H9 (cell line): ENCODE results near the gene KLHL15. TPM values are rescaled to one million over a fixed set of nuclear protein-coding genes. Genes with fewer than 3 reads are reported as not detected.

Experiments used
- DNase-seq: peaks from one replicate; pipeline ENCODE4 v3.0.0-alpha.2; 2017
- H2AFZ ChIP-seq: one replicate; pipeline ENCODE4 v1.6.1; 2013; ENCODE audit warnings: mild to moderate bottlenecking, low read length, control low read depth, moderate library complexity
- H2AK5ac ChIP-seq: 2 replicates; pipeline ENCODE4 v1.6.1; 2013; ENCODE audit warnings: low read length, control low read depth, mixed read lengths; ENCODE audit not compliant: insufficient read length
- H2BK120ac ChIP-seq: one replicate; pipeline ENCODE4 v1.6.1; 2013; ENCODE audit warnings: low read depth, mild to moderate bottlenecking, low read length, control low read depth, inconsistent platforms; ENCODE audit not compliant: poor library complexity, severe bottlenecking
- H2BK12ac ChIP-seq: 2 replicates; pipeline ENCODE4 v1.6.1; 2013; ENCODE audit warnings: low read length, control low read depth, mixed read lengths, low read depth; ENCODE audit not compliant: insufficient read length
- H2BK15ac ChIP-seq: 2 replicates; pipeline ENCODE4 v1.6.1; 2013; ENCODE audit warnings: low read depth, low read length, control low read depth
- H2BK20ac ChIP-seq: one replicate; pipeline ENCODE4 v1.6.1; 2013; ENCODE audit warnings: low read depth, mild to moderate bottlenecking, low read length, control low read depth, inconsistent platforms; ENCODE audit not compliant: poor library complexity, severe bottlenecking
- H2BK5ac ChIP-seq: 2 replicates; pipeline ENCODE4 v1.6.1; 2013; ENCODE audit warnings: low read length, control low read depth, mixed read lengths; ENCODE audit not compliant: insufficient read length
- H3K14ac ChIP-seq: 2 replicates; pipeline ENCODE4 v1.6.1; 2013; ENCODE audit warnings: low read length, control low read depth; ENCODE audit not compliant: insufficient read depth
- H3K18ac ChIP-seq: 2 replicates; pipeline ENCODE4 v1.6.1; 2013; ENCODE audit warnings: low read depth, mild to moderate bottlenecking, mixed read lengths, low read length, control low read depth; ENCODE audit not compliant: insufficient read length
- H3K23ac ChIP-seq: 2 replicates; pipeline ENCODE4 v1.6.1; 2013; ENCODE audit warnings: low read length, control low read depth, mixed read lengths, low read depth; ENCODE audit not compliant: insufficient read length
- H3K23me2 ChIP-seq: 2 replicates; pipeline ENCODE4 v1.6.1; 2013; ENCODE audit warnings: low read depth, mild to moderate bottlenecking, mixed read lengths, low read length, control low read depth; ENCODE audit not compliant: insufficient read length, poor library complexity, severe bottlenecking
- H3K27ac ChIP-seq: 2 replicates; pipeline ENCODE4 v1.5.1; 2013; ENCODE audit warnings: low read length, control low read depth, mixed read lengths, low read depth; ENCODE audit not compliant: insufficient read length
- H3K27me3 ChIP-seq: 2 replicates; pipeline ENCODE4 v1.6.1; 2013; ENCODE audit warnings: low read length, control low read depth, inconsistent platforms; ENCODE audit not compliant: insufficient read depth
- H3K4ac ChIP-seq: 2 replicates; pipeline ENCODE4 v1.6.1; 2013; ENCODE audit warnings: low read depth, mild to moderate bottlenecking, control low read depth, inconsistent platforms, low read length, moderate library complexity
- H3K4me1 ChIP-seq: 2 replicates; pipeline ENCODE4 v1.6.1; 2013; ENCODE audit warnings: low read length, control low read depth, inconsistent platforms; ENCODE audit not compliant: insufficient read depth
- H3K4me2 ChIP-seq: 2 replicates; pipeline ENCODE4 v1.6.1; 2013; ENCODE audit warnings: low read length, control low read depth, mixed read lengths; ENCODE audit not compliant: insufficient read length, insufficient read depth
- H3K56ac ChIP-seq: 2 replicates; pipeline ENCODE4 v1.6.1; 2013; ENCODE audit warnings: low read depth, mild to moderate bottlenecking, mixed read lengths, low read length, control low read depth; ENCODE audit not compliant: insufficient read length
- H3K79me1 ChIP-seq: 2 replicates; pipeline ENCODE4 v1.6.1; 2013; ENCODE audit warnings: low read depth, mild to moderate bottlenecking, moderate library complexity, low read length, control low read depth, inconsistent platforms; ENCODE audit not compliant: insufficient read depth, poor library complexity, severe bottlenecking
- H3K79me2 ChIP-seq: 2 replicates; pipeline ENCODE4 v1.6.1; 2013; ENCODE audit warnings: low read length, control low read depth, inconsistent platforms; ENCODE audit not compliant: insufficient read depth
- H3K9ac ChIP-seq: 2 replicates; pipeline ENCODE4 v1.6.1; 2013; ENCODE audit warnings: low read length, control low read depth, mixed read lengths; ENCODE audit not compliant: insufficient read length; ENCODE audit errors: extremely low read depth
- H3K9me3 ChIP-seq: one replicate; pipeline ENCODE4 v1.6.1; 2013; ENCODE audit warnings: low read depth, low read length, inconsistent platforms; ENCODE audit not compliant: control insufficient read depth
- H3T11ph ChIP-seq: one replicate; pipeline ENCODE4 v1.6.1; 2013; ENCODE audit warnings: mild to moderate bottlenecking, low read length, control low read depth, inconsistent platforms
- H4K20me1 ChIP-seq: one replicate; pipeline ENCODE4 v1.6.1; 2013; ENCODE audit not compliant: control insufficient read depth, insufficient read length, insufficient read depth
- H4K5ac ChIP-seq: 2 replicates; pipeline ENCODE4 v1.6.1; 2013; ENCODE audit warnings: low read depth, mild to moderate bottlenecking, mixed read lengths, low read length, control low read depth; ENCODE audit not compliant: insufficient read length
- H4K8ac ChIP-seq: replicated peaks from 2 replicates; pipeline ENCODE4 v1.6.1; 2013; ENCODE audit warnings: low read length, control low read depth, mixed read lengths, low read depth; ENCODE audit not compliant: insufficient read length
- H4K91ac ChIP-seq: 2 replicates; pipeline ENCODE4 v1.6.1; 2013; ENCODE audit warnings: low read depth, mild to moderate bottlenecking, moderate library complexity, mixed read lengths, low read length, control low read depth; ENCODE audit not compliant: insufficient read length
- H3K27ac Mint-ChIP-seq, 3 experiments: 2 replicates in 2 of 3; 3 replicates in 1 of 3; pipeline ENCODE4 v1.8.0; 2020 to 2021; ENCODE audit warnings: mixed read lengths in 3 of 3, mild to moderate bottlenecking in 1 of 3, moderate library complexity in 1 of 3
- H3K27me3 Mint-ChIP-seq: 2 replicates; pipeline ENCODE4 v1.8.0; 2021; ENCODE audit warnings: low read depth, mild to moderate bottlenecking, moderate library complexity, mixed read lengths
- H3K36me3 Mint-ChIP-seq, 3 experiments: 2 replicates in 2 of 3; 3 replicates in 1 of 3; pipeline ENCODE4 v1.8.0; 2020 to 2021; ENCODE audit warnings: low read depth in 3 of 3, mixed read lengths in 3 of 3; ENCODE audit not compliant: insufficient read depth in 1 of 3
- H3K4me1 Mint-ChIP-seq, 2 experiments: 2 replicates each; pipeline ENCODE4 v1.8.0; 2020; ENCODE audit warnings: mixed read lengths in 2 of 2
- H3K4me3 Mint-ChIP-seq, 2 experiments: 2 replicates in 1 of 2; 3 replicates in 1 of 2; pipeline ENCODE4 v1.8.0; 2020 to 2021; ENCODE audit warnings: mild to moderate bottlenecking in 2 of 2, mixed read lengths in 2 of 2, moderate library complexity in 1 of 2
- H3K9me3 Mint-ChIP-seq, 2 experiments: 2 replicates in 1 of 2; 3 replicates in 1 of 2; pipeline ENCODE4 v1.8.0; 2020; ENCODE audit warnings: mild to moderate bottlenecking in 2 of 2, mixed read lengths in 2 of 2, moderate library complexity in 1 of 2
- WGBS: extraction: QIAGEN DNeasy Blood & Tissue Kit; methylation state at CpG from one replicate; pipeline ENCODE4 v1.1.7; 2013; ENCODE audit warnings: missing lambda C conversion rate, low lambda C conversion rate, mixed read lengths; ENCODE audit not compliant: insufficient read length; ENCODE audit errors: extremely low coverage; 5-methylcytosine and 5-hydroxymethylcytosine counted together
- long read RNA-seq: library from polyadenylated mRNA; unstranded; transcript quantifications from one replicate; pipeline ENCODE4 v2.0.0, GENCODE V29; 2020
- total RNA-seq: library from RNA; stranded (reverse); gene quantifications from 2 replicates; pipeline ENCODE4 v1.2.1, GENCODE V29; 2021
- TF ChIP-seq, protein P1 (sequence below): fragments of 200-600 bp; sonication (generic); conservative IDR thresholded peaks from 3 replicates; pipeline ENCODE4 v1.8.0; 2021; ENCODE audit warnings: antibody characterized with exemption, mild to moderate bottlenecking

Gene KLHL15
- total RNA-seq, result 18.7 and 19.0 TPM in 2 replicates
- long read RNA-seq, partial matches to known transcripts, result 10 of 17 reads
- long read RNA-seq, other reads (novel, unspliced or antisense), result 7 of 17 reads

DNA sequence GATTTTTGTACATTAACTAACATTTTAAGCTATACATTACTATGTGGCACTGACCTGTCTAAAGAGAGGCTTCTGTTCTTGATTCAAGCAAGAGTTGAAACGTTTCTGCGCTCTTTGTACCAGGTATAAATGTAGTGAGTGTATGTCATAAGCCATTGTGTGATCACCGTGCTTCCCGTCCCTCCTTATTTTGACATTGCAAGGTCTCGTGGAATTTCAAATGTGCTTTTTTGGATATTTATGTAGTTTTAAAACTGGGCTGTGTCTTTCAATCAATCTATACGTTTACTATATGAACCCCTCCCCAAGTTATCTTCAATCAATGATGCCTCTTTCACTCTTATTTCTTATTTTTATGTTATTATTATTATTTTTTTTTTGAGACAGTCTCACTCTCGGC lies at the start of gene KLHL15:
Gene KLHL15 (minus strand): TSS at position 101 of the 400 bp plus-strand sequence. CDS start 20,493 bp downstream, outside the sequence.
- TF ChIP-seq, protein P1, sequence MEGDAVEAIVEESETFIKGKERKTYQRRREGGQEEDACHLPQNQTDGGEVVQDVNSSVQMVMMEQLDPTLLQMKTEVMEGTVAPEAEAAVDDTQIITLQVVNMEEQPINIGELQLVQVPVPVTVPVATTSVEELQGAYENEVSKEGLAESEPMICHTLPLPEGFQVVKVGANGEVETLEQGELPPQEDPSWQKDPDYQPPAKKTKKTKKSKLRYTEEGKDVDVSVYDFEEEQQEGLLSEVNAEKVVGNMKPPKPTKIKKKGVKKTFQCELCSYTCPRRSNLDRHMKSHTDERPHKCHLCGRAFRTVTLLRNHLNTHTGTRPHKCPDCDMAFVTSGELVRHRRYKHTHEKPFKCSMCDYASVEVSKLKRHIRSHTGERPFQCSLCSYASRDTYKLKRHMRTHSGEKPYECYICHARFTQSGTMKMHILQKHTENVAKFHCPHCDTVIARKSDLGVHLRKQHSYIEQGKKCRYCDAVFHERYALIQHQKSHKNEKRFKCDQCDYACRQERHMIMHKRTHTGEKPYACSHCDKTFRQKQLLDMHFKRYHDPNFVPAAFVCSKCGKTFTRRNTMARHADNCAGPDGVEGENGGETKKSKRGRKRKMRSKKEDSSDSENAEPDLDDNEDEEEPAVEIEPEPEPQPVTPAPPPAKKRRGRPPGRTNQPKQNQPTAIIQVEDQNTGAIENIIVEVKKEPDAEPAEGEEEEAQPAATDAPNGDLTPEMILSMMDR, result no peak
- H3K27me3 Mint-ChIP-seq, result peaks cover 55% of the 10 kb centered on the region
- Histone ChIP-seq H3K9me3 (no peaks in the 10 kb centered on the region), H4K8ac (no peak within 1 kb of the TSS), H3K23me2 (peaks cover 8% of the 10 kb centered on the region), H3K18ac (peak within 1 kb of the TSS; percentile 74), H2BK20ac (no peak within 1 kb of the TSS), H3K4ac (no peak within 1 kb of the TSS), H3K27me3 (peaks cover 14% of the 10 kb centered on the region), H2AK5ac (no peak within 1 kb of the TSS), H3K9ac (peak within 1 kb of the TSS; percentile 66), H3K4me2 (peak within 1 kb of the TSS; percentile 60), H2BK15ac (no peak within 1 kb of the TSS), H3K79me2 (peaks cover 3% of the 10 kb centered on the region; the same call in 1 of the 2 replicates), H3T11ph (no peak within 1 kb of the TSS), H2BK120ac (no peak within 1 kb of the TSS), H3K56ac (no peak within 1 kb of the TSS), H4K91ac (no peak within 1 kb of the TSS), H2AFZ (no peak within 1 kb of the TSS), H3K4me1 (no peaks in the 10 kb centered on the region), H3K79me1 (no peaks in the 10 kb centered on the region), H4K5ac (no peak within 1 kb of the TSS), H3K23ac (no peak within 1 kb of the TSS), H2BK5ac (no peak within 1 kb of the TSS), H3K14ac (no peak within 1 kb of the TSS), H2BK12ac (no peak within 1 kb of the TSS), H4K20me1 (no peaks in the 10 kb centered on the region), H3K27ac (no peak within 1 kb of the TSS)
- no CpG with 5 or more reads among the region's 7 CpGs for WGBS
- peaks cover 21 to 22% of the 10 kb centered on the region in 2 experiments for H3K4me1 Mint-ChIP-seq
- peak within 1 kb of the TSS; percentile 82 to 83 for H3K4me3 Mint-ChIP-seq
- H3K36me3 Mint-ChIP-seq, result peaks cover 4 to 12% (median 7%) of the 10 kb centered on the region in 3 experiments; a peak in 6 of 7 replicates
- no peak for DNase-seq
- peak within 1 kb of the TSS; percentile 95 to 98 (median 95) for H3K27ac Mint-ChIP-seq
- H3K9me3 Mint-ChIP-seq, result no peaks in the 10 kb centered on the region; a peak in 1 of 5 replicates
